ENCODE measurements around the gene MRGPRX2.

MRGPRX2 gene

GRCh38 chr11:19099093-19099492 is 38.6 kb upstream of the MRGPRX2 start:
- H3K4me3 ChIP-seq (ENCODE audit: low read depth, low read length), result no peak overlapping the region
- TF ChIP-seq CTCF (IDR thresholded peaks at IDR 0.05; ENCODE audit: borderline replicate concordance, insufficient read depth, low read depth, low read length), result no peak

- H3K4me3 ChIP-seq (ENCODE audit: low read depth, low read length), result no peak overlapping the region
Observed at GRCh38 chr11:19094859-19095258, 34.3 kb upstream of the MRGPRX2 start.

GRCh38 chr11:19093976-19094375 is 33.5 kb upstream of the MRGPRX2 start:
- H3K4me3 ChIP-seq (ENCODE audit: low read depth, low read length), result no peak overlapping the region
- no peak for TF ChIP-seq CTCF (IDR thresholded peaks at IDR 0.05; ENCODE audit: borderline replicate concordance, insufficient read depth, low read depth, low read length)

More at GRCh38 chr11:19094859-19095258, 34.3 kb upstream of the MRGPRX2 start:
- no peak for TF ChIP-seq CTCF (IDR thresholded peaks at IDR 0.05; ENCODE audit: borderline replicate concordance, insufficient read depth, low read depth, low read length)

GRCh38 chr11:19092850-19093249 is 32.3 kb upstream of the MRGPRX2 start:
- H3K4me3 ChIP-seq (ENCODE audit: low read depth, low read length), result no peak overlapping the region
- no peak for TF ChIP-seq CTCF (IDR thresholded peaks at IDR 0.05; ENCODE audit: borderline replicate concordance, insufficient read depth, low read depth, low read length)

GRCh38 chr11:19092342-19092741 is 31.8 kb upstream of the MRGPRX2 start:
- no peak overlapping the region for H3K4me3 ChIP-seq (ENCODE audit: low read depth, low read length)
- no peak for TF ChIP-seq CTCF (IDR thresholded peaks at IDR 0.05; ENCODE audit: borderline replicate concordance, insufficient read depth, low read depth, low read length)

GRCh38 chr11:19091366-19091765 is 30.8 kb upstream of the MRGPRX2 start:
- H3K4me3 ChIP-seq (ENCODE audit: low read depth, low read length), result no peak overlapping the region
- TF ChIP-seq CTCF (IDR thresholded peaks at IDR 0.05; ENCODE audit: borderline replicate concordance, insufficient read depth, low read depth, low read length), result no peak

GRCh38 chr11:19089421-19089820 is 28.9 kb upstream of the MRGPRX2 start:
- TF ChIP-seq CTCF (IDR thresholded peaks at IDR 0.05; ENCODE audit: borderline replicate concordance, insufficient read depth, low read depth, low read length), result no peak

More at GRCh38 chr11:19089421-19089820, 28.9 kb upstream of the MRGPRX2 start:
- H3K4me3 ChIP-seq (ENCODE audit: low read depth, low read length), result no peak overlapping the region
